ENCODE measurements around the gene CCDC28A. TPM values are rescaled to one million over a fixed set of nuclear protein-coding genes. Genes with fewer than 3 reads are reported as not detected.

The CCDC28A gene
- total and polyA plus RNA-seq, 4 donors = 15.1 to 30.8 (median 24.5) TPM

GRCh38 chr6:138805016-138805765, 31.6 kb downstream of the CCDC28A start:
- Histone ChIP-seq H3K27ac (ENCODE audit: low read depth in 1 of 2, low read length in 1 of 2) (no peak overlapping the region), H3K36me3 (ENCODE audit: control insufficient read depth in 4 of 4, insufficient read depth in 4 of 4, low read length in 4 of 4) (no peaks in the 10 kb centered on the region), H3K27me3 (ENCODE audit: control insufficient read depth in 3 of 3, insufficient read depth in 3 of 3, low read length in 2 of 3) (no peaks in the 10 kb centered on the region), H3K4me1 (ENCODE audit: control insufficient read depth in 5 of 5, insufficient read depth in 5 of 5, low read length in 5 of 5) (peaks cover 0 to 31% (median 3%) of the 10 kb centered on the region in 5 donors), H3K9ac (ENCODE audit: insufficient read depth in 1 of 2, low read length in 2 of 2) (no peak overlapping the region), H3K4me3 (no peak overlapping the region), H3K9me3 (ENCODE audit: control insufficient read depth in 4 of 4, insufficient read depth in 3 of 4, low read length in 3 of 4) (no peaks in the 10 kb centered on the region)
- no peak for TF ChIP-seq CTCF (IDR thresholded peaks at IDR 0.05; ENCODE audit: control extremely low read depth, extremely low read depth)
- WGBS, 2 donors = 86% methylated on average over 9 of the region's 9 CpGs
- DNase-seq (peak; percentile 53 to 57 (median 56)), ATAC-seq (ENCODE audit: insufficient read depth, low FRiP score) (no peak)

- Histone ChIP-seq H3K4me3 (no peak overlapping the region), H3K27me3 (ENCODE audit: control insufficient read depth in 3 of 3, insufficient read depth in 3 of 3, low read length in 2 of 3) (no peaks in the 10 kb centered on the region), H3K4me1 (ENCODE audit: control insufficient read depth in 5 of 5, insufficient read depth in 5 of 5, low read length in 5 of 5) (peaks cover 0 to 27% (median 3%) of the 10 kb centered on the region in 5 donors), H3K36me3 (ENCODE audit: control insufficient read depth in 4 of 4, insufficient read depth in 4 of 4, low read length in 4 of 4) (no peaks in the 10 kb centered on the region), H3K9me3 (ENCODE audit: control insufficient read depth in 4 of 4, insufficient read depth in 3 of 4, low read length in 3 of 4) (peaks cover 0 to 2% (median 0%) of the 10 kb centered on the region in 4 donors), H3K9ac (ENCODE audit: insufficient read depth in 1 of 2, low read length in 2 of 2) (no peak overlapping the region), H3K27ac (ENCODE audit: low read depth in 1 of 2, low read length in 1 of 2) (no peak overlapping the region)
- DNase-seq (no peak), ATAC-seq (ENCODE audit: insufficient read depth, low FRiP score) (no peak)
- no peak for TF ChIP-seq CTCF (IDR thresholded peaks at IDR 0.05; ENCODE audit: control extremely low read depth, extremely low read depth)
- 91 to 100% methylated on average over 1 of the region's 1 CpG for WGBS, 2 donors
Observed at GRCh38 chr6:138806889-138807288, 33.3 kb downstream of the CCDC28A start.

GRCh38 chr6:138809677-138810076, 36.1 kb downstream of the CCDC28A start:
- peaks cover 0 to 2% (median 0%) of the 10 kb centered on the region in 4 donors for H3K9me3 ChIP-seq (ENCODE audit: control insufficient read depth in 4 of 4, insufficient read depth in 3 of 4, low read length in 3 of 4)
- no peak overlapping the region for H3K9ac ChIP-seq (ENCODE audit: insufficient read depth in 1 of 2, low read length in 2 of 2)
- DNase-seq = no peak
- H3K4me3 ChIP-seq = no peak overlapping the region
- peaks cover 0 to 9% (median 0%) of the 10 kb centered on the region in 5 donors for H3K4me1 ChIP-seq (ENCODE audit: control insufficient read depth in 5 of 5, insufficient read depth in 5 of 5, low read length in 5 of 5)
- H3K27me3 ChIP-seq (ENCODE audit: control insufficient read depth in 3 of 3, insufficient read depth in 3 of 3, low read length in 2 of 3) = no peaks in the 10 kb centered on the region
- 88 to 90% methylated on average over 3 of the region's 3 CpGs for WGBS, 2 donors
- no peak for ATAC-seq (ENCODE audit: insufficient read depth, low FRiP score)
- H3K27ac ChIP-seq (ENCODE audit: low read depth in 1 of 2, low read length in 1 of 2) = no peak overlapping the region
- no peak for TF ChIP-seq CTCF (IDR thresholded peaks at IDR 0.05; ENCODE audit: control extremely low read depth, extremely low read depth)
- no peaks in the 10 kb centered on the region for H3K36me3 ChIP-seq (ENCODE audit: control insufficient read depth in 4 of 4, insufficient read depth in 4 of 4, low read length in 4 of 4)
